Measurements from ENCODE around the gene SCGB2B2. TPM values are rescaled to one million over a fixed set of nuclear protein-coding genes. Genes with fewer than 3 reads are reported as not detected.

Gene SCGB2B2
- total RNA-seq, 2 donors from 2014 or later, result 0.59 to 0.61 TPM

DNA sequence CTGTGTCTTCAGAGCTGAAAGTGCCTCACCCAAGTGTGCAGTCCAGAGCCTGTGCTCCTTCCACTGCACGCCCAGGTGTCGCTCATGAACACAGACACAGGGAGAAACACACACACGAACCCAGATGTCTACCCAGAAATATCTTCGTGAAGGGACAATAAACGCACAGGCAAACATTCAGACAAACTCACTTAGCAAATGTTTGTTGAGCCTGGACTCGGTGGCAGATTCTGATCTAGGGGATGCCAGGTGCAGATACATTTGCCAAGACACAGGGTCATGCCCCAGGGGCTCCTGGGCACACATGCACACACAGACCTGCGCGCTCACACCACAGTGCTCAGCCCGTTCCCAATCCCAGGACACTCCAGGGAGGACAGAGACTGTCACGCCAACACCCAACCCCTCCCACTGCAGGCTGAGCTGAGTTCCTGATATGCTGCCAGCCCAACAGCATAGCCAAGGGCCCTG is 31.9 kb downstream of the SCGB2B2 start:
- intact Hi-C loops (cut with DNase I, micrococcal nuclease), result no loop called here
- DNase-seq (no peak), ATAC-seq (no peak)

DNA sequence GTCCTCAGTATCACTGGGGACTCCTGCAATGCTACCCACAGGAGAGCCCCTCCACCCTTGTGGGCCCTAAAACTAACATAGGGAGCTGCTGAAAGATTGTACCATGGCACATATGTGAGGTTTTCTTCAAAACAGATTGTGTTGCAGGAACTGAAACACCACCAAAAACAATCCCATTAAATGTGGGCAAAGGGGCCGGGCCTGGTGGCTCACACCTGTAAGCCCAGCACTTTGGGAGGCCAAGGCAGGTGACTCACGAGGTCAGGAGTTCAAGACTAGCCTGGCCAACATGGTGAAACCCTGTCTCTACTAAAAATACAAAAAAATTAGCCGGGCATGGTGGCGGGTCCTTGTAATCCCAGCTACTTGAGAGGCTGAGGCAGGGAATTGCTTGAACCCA is 34.7 kb downstream of the SCGB2B2 start:
- intact Hi-C loops (cut with DNase I, micrococcal nuclease), result no loop called here
- DNase-seq (no peak), ATAC-seq (no peak)

DNA sequence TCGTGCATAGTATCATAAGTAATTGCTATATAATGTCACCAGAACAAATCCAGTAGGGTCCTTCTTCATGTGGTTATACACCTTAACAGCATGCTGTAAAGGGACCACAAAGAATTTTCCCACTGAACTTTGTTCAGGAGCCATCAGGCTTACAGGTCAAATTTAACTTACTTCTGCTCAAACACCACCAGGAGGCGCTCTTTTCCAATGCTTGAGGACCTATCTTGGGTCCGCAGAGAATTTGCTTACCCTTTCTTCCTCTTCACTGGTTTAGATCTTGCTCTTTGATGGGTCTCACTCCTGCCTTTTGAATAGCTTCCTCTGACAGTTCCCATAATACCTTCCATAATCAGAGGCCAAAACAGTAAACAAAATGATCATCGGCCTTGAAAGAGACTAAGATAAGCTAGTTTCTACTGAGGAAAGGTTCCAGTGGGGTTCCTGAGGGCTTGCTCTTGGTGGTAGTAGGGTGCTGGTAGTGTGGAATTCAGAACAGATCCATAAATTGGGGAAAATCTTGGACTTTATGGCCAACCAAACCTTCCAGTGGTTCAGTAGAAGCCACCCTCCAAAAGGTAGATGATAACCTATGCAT is 37.4 kb downstream of the SCGB2B2 start:
- ATAC-seq, result peak; percentile 66
- peak in 1 of 2 donors; percentile 34 for DNase-seq
- intact Hi-C loops (cut with DNase I, micrococcal nuclease), result loop anchor here in 1 of 2 donors (2.0 kb wide), 1 partner anchor 73 kb away; no protein-coding TSS in a partner anchor

DNA sequence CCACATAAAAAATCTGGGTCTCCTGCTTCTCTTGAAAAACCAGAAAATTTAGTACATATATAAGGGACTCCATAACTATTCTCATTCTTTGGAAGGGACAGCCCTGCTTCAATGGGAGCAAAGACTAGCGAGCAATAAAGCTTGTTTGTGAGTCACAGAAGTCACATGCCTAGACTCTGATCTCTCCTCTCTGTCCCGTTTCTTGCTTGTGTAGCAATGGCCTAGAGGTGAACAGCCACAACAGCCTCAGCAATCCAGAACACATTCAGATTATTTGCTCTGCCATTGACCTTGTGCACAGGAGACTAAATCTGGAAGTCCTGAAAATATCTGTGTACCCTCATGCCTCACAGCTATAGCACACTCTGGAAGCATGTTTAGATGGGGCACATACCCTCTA is 43.2 kb downstream of the SCGB2B2 start:
- DNase-seq (no peak), ATAC-seq (no peak)
- intact Hi-C loops (cut with DNase I, micrococcal nuclease), result no loop called here

Other genes with a start within 250 kb of the SCGB2B2 start
- gene UBA2, start 248.8 kb downstream of the SCGB2B2 start, total RNA-seq, result 10 to 100 TPM; 42.8 to 47.4 TPM
- gene WTIP, start 195.4 kb downstream of the SCGB2B2 start, total RNA-seq, result 1 to 10 TPM; 1.6 to 3.4 TPM
- gene ZNF302, start 519 bp upstream of the SCGB2B2 start, total RNA-seq, result 10 to 100 TPM; 14.6 to 15.4 TPM
- gene ZNF181, start 57.1 kb upstream of the SCGB2B2 start, total RNA-seq, result 10 to 100 TPM in 1 of 2 donors, 1 to 10 TPM in 1; 8.4 to 10.1 TPM
- 1 to 10 TPM; 3.6 to 3.8 TPM for gene ZNF599, start 96.1 kb upstream of the SCGB2B2 start, total RNA-seq
- 1 to 10 TPM; 2.2 to 2.7 TPM for gene ZNF30, start 249.7 kb upstream of the SCGB2B2 start, total RNA-seq